Measurements from ENCODE around the gene MT1A. TPM values are rescaled to one million over a fixed set of nuclear protein-coding genes. Genes with fewer than 3 reads are reported as not detected.

Gene MT1A
- total RNA-seq: 1 to 10 TPM; 2.8 to 5.7 TPM

DNA sequence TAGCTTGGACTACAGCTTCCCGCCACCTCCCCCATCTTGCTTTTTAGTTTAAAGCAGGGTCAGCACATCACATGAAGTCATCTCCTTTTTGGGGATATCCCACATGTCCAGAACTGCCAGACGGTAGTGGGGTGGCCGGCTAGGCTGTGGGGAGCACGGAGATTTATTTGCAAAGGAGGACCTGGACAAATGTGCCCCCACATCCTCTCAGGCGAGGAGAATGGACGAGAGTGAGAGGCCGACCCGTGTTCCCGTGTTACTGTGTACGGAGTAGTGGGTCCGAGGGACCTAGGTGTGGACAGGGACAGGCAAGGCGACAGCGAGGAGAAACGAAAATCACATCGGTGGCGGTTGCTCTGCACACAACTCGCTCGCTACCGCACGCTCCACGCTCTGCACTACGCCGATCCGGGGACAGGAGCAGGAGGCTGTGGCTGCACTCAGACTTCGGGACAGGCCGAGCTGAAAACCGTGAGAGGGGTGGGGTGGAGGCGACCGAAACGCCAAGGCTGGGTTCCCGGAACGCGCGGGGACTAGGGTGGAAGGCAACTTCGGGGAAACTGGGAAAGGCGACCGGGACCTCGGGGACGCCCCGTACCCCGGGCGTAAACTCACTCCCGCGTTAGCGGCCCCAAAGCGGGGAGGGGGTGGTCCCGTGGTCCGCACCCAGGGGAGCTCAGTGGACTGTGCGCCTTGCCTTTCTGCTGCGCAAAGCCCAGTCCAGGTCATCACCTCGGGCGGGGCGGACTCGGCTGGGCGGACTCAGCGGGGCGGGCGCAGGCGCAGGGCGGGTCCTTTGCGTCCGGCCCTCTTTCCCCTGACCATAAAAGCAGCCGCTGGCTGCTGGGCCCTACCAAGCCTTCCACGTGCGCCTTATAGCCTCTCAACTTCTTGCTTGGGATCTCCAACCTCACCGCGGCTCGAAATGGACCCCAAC is at the start of gene MT1A:
TSS of gene MT1A (plus strand) at position 853 of the 937 bp plus-strand sequence. CDS start at position 926, 73 bp downstream.

DNA sequence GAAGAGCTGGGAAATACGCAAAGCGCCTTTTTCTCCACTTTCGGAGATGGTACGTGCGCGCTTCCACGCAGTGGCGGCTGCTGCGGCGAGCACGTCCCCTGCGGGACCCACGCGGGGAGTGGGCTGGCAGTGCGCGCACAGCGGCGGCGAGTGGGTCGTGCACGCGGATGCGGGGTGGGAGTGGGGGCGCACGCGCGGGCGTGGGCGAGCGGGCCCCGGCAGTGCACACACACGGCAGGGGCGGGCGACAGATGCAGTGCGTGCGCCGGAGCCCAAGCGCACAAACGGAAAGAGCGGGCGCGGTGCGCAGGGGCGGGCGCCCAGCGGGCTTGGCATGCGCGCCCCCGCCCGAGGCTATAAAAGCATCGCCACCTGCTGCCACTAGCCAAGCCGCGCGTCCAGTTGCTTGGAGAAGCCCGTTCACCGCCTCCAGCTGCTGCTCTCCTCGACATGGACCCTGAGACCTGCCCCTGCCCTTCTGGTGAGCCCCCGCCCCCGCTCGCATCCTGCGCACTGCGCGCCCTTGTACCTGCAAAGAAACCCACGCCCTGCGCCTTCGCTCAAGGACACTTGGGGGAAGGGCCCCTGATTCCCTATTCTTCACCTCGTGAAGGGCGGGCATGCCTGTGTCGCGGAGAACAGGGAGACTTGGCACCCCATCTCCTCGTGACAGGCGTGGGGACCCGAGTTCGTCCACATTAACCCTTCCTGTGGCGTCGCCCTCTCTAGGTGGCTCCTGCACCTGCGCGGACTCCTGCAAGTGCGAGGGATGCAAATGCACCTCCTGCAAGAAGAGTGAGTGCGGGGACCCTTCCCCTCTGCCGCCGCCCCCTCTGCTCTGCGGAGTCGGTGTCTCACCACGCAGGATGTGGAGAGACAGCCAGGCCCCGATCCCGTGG is 49.1 kb upstream of the MT1A start, which contains the start of gene MT3:
TSS of gene MT3 (plus strand) at position 388 of the 899 bp plus-strand sequence. CDS start at position 451, 63 bp downstream.

DNA sequence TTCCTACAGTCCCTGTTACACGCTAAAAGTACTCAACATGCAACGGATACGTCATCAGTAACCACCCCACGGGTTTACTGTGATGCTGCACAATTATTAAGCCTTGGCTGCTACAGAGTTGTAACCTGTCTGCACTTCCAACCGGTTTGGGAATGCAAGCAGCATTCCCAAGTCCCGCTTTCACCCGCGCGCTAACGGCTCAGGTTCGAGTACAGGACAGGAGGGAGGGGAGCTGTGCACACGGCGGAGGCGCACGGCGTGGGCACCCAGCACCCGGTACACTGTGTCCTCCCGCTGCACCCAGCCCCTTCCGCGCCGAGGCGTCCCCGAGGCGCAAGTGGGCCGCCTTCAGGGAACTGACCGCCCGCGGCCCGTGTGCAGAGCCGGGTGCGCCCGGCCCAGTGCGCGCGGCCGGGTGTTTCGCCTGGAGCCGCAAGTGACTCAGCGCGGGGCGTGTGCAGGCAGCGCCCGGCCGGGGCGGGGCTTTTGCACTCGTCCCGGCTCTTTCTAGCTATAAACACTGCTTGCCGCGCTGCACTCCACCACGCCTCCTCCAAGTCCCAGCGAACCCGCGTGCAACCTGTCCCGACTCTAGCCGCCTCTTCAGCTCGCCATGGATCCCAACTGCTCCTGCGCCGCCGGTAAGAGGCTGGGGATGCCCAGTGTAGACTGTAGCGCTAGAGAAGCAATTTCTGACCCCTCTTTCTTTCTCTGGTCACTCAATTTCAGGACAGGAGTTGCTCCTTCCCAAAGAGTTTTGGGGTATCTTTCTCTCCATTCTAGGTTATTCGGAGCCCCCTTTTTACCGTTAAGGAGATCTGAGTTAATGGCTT is 30.2 kb upstream of the MT1A start, which contains the start of gene MT2A:
TSS of gene MT2A (plus strand) at position 542 of the 833 bp plus-strand sequence. CDS start at position 614, 72 bp downstream.

DNA sequence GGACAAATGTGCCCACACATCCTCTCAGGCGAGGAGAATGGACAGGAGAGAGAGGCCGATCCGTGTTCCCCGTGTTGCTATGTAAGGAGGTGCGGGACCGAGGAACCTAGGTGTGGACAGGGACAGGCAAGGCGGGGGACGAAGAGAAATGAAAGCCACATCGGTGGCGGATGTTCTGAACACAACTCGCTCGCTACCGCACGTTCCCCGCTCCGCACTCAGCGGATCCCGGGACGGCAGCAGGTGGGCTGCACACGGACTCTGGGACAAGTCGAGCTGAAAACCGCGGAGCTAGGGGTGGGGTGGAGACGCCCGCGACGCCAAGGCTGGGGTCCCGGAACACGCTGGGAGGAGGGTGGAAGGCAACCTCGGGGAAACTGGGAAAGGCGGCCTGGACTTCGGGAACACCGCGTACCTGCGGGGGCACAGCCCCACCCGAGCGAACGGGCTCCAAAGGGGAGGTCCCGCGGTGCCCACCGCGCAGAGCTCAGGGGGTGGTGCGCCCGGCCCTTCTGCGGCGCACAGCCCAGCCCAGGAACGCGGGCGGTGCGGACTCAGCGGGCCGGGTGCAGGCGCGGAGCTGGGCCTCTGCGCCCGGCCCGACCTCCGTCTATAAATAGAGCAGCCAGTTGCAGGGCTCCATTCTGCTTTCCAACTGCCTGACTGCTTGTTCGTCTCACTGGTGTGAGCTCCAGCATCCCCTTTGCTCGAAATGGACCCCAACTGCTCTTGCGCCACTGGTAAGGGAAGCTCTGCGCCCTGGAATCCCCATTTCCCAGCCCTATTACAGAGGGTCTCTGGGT is 13.1 kb upstream of the MT1A start, which contains the start of gene MT1E:
TSS of gene MT1E (plus strand) at position 642 of the 803 bp plus-strand sequence. CDS start at position 713, 71 bp downstream.

DNA sequence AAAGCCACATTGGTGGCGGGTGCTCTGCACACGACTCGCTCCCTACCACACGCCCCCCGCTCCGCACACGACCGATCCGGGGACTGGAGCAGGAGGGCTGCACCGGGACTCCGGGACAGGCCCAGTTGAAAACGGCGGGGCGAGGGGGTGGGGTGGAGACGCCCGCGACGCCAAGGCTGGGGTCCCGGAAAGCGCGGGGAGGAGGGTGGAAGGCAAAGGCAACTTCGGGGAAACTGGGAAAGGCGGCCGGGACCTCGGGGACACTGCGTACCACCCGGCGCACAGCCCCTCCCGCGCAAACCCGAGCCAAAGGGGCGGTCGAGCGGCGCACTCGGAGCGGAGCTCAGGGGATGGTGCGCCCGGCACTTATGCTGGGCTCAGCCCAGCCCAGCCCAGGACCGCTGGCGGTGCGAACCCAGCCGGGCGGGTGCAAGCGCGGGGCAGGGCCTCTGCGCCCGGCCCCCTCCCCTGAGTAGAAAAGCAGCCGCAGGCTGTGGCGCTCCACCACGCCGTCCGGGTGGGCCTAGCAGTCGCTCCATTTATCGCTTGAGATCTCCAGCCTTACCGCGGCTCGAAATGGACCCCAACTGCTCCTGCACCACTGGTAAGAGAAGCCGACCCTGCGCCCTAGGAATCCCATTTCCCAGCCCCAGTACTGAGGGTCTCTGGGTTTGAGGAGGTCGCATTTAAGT is 6.2 kb upstream of the MT1A start, which contains the start of gene MT1M:
TSS of gene MT1M (plus strand) at position 504 of the 692 bp plus-strand sequence. CDS start at position 577, 73 bp downstream.

DNA sequence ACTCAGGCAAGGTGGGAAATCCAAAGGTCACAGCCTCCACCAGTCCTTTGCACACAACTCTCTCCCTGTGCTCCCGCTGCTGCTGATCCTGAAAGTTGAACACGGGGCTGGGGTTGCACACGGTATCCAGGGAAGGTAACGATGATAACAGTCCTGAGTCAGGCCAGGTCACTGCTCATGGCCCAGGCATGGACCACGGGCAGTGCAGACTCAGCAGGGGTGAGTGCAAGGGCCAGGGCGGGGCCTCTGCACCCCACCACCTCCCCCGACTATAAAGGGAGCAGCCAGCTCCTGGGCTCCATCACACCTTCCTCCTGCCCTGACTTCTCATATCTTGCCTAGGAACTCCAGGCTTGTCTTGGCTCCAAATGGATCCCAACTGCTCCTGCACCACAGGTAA is 13.1 kb downstream of the MT1A start, which contains the start of gene MT1B:
TSS of gene MT1B (plus strand) at position 301 of the 400 bp plus-strand sequence. CDS start at position 369, 68 bp downstream.

DNA sequence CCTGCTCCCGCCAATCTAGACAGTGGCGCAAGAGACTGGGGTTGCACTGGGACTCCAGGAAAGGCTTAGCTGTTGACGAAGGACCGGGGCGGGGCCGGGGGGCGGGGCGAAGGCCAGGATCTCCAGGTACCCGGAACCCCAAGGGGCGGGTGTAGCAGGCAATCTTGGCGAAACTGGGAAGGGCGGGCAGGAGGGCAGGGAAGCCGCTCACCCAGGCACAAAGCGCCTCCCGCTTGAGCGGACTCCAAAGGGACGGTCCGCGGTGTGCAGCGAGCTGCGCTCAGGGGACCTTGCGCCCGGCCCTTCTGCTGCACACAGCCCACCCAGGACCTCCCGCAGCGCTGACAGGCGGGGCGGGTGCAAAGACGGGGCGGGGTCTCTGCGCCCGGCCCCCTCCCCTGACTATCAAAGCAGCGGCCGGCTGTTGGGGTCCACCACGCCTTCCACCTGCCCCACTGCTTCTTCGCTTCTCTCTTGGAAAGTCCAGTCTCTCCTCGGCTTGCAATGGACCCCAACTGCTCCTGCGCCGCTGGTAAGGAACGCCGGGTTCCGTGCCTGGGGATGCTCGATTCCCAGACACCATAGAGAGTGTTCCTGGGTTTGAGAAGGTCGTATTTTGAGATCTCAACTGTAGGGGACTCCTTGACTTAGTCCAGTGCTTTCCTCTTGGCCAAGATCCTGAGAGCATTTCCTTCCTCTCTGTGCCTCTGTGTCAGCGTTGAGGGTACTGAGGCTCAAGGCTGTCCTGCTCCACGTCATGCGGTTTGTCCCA is 19.3 kb downstream of the MT1A start, which contains the start of gene MT1F:
TSS of gene MT1F (plus strand) at position 405 of the 772 bp plus-strand sequence. CDS start at position 505, 100 bp downstream.

DNA sequence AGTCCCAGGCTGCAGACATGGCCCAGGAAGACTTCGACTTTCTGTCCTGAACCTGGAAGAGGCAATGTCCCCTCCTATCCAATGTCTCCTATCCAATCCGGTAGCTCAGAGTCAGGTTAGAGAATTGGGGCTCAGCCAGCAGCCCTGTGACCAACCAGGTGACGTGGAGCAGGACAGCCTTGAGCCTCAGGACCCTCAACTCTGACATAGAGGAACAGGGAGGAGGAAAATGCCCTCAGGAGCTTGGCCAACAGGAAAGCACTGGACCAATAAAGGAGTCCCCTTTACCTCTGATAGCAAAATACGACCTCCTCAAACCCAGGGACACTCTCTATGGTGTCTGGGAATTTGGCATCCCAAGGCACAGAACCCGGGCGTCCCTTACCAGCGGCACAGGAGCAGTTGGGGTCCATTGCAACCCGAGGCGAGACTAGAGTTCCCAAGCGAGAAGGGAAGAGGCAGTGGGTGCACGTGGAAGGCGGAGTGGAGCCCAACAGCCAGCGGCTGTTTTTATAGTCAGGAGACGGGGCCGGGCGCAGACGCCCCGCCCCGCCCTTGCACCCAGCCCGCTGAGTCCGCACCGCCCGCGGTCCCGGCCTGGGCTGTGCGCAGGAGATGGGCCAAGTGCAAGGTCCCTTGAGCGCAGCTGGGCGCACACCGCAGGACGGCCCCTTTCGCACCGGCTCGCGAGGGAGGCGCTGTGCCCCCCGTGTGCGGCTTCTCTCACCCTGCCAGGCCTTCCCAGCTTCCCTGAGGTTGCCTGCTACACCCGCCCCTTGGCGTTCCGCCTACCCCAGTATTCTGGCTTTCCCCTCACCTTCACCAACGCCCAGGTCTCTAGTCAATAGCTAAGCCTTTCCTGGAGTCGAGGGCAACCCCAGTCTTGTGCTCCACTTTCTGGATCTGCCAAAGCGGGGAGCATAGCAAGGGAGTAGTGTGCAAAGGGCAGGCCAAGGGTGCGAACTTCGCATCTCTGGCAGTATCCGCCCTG is 29.4 kb downstream of the MT1A start, which contains the start of gene MT1G:
TSS of gene MT1G (minus strand) at position 485 of the 991 bp plus-strand sequence. CDS start at position 413, 72 bp downstream.

DNA sequence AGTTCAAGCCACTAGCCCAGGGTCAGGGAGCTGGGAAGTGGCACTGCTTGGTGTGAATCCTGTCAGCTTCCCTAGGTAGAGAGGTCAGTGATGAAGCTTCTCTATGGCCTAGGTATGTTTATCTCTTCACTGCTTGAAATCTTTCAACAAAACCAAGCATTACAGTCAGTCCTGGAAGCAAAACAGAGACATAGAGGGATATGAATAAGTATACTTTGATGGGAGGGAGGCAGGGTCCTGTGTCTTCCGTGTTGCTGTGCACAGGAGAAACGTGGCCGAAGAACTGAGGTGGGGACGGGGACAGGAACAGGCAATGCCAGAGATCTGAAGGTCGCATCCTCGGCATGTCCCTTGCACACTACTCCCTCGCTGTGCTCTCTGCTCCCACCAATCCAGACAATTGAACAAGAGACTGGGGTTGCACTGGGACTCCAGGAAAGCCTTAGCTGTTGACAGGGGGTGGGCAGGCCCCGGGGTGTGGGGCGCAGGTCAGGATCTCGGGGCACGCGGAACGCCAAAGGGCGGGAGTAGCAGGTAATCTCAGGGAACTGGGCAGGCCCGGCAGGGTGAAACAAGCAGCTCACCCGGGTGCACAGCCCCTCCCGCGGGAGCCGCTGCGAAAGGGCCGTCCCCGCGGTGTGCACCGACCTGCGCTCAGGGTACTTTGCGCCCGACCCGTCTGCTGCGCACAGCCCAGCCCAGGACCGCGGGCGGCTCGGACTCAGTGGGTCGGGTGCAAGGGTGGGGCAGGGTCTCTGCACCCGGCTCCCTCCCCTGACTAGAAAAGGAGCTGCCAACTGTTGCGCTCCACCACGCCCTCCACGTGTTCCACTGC is 30.8 kb downstream of the MT1A start, which contains the start of gene MT1H:
TSS of gene MT1H (plus strand) at position 810 of the 835 bp plus-strand sequence. CDS start 71 bp downstream, outside the sequence.

DNA sequence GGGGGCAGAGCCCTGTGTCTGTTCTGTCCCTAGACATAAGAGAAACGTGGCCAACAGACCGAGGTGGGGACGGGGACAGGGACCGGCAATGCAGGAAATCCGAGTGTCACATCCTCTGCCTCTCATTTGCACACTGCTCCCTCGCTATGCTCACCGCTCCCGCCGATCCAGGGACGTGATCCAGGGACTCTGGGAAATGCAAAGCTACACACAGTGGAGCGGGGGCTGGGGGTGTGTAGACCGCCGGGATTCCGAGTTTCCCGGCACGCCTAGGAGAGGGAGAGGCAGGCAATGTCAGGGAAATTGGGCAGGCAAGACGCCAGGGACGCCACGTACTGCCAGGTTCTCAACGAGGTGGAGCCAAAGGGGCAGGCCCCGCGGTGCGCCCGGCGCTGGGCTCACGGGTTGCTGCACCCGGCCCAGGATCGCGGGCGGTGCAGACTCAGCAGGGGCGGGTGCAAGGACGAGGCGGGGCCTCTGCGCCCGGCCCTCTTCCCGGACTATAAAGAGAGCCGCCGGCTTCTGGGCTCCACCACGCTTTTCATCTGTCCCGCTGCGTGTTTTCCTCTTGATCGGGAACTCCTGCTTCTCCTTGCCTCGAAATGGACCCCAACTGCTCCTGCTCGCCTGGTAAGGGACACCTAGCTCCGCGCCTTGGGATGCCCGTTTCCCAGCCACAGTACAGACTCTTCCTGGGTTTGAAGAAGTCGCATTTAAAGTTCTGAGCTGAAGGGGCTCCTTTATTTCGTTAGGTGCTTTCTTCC is 43.7 kb downstream of the MT1A start, which contains the start of gene MT1X:
TSS of gene MT1X (plus strand) at position 532 of the 764 bp plus-strand sequence. CDS start at position 603, 71 bp downstream.

Other genes with a start within 250 kb of the MT1A start
- 100 to 1,000 TPM; 159 to 181 TPM for gene AMFR, start 213.1 kb upstream of the MT1A start, total RNA-seq
- 10 to 100 TPM; 43.4 to 89.9 TPM for gene NUDT21, start 187.3 kb upstream of the MT1A start, total RNA-seq
- gene OGFOD1, start 187.1 kb upstream of the MT1A start, total RNA-seq: 10 to 100 TPM; 69.2 to 86.6 TPM
- gene BBS2, start 118.6 kb upstream of the MT1A start, total RNA-seq: 10 to 100 TPM; 44.3 to 52.3 TPM
- not detected for gene MT4, start 73.6 kb upstream of the MT1A start, total RNA-seq
- gene MT3, start 49.1 kb upstream of the MT1A start, total RNA-seq: not detected
- 100 to 1,000 TPM in 1 of 2 donors, 10 to 100 TPM in 1; 66.6 to 158 TPM for gene MT2A, start 30.1 kb upstream of the MT1A start, total RNA-seq
- 100 to 1,000 TPM in 1 of 2 donors, 10 to 100 TPM in 1; 42.0 to 141 TPM for gene MT1E, start 12.9 kb upstream of the MT1A start, total RNA-seq
- gene MT1M, start 6.0 kb upstream of the MT1A start, total RNA-seq: 1 to 10 TPM in 1 of 2 donors, under 1 TPM in 1; 0.67 to 4.1 TPM
- not detected for gene MT1B, start 13.2 kb downstream of the MT1A start, total RNA-seq
- 1 to 10 TPM; 5.0 to 6.2 TPM for gene MT1F, start 19.3 kb downstream of the MT1A start, total RNA-seq
- 1 to 10 TPM; 1.4 to 4.3 TPM for gene MT1G, start 29.4 kb downstream of the MT1A start, total RNA-seq
- not detected for gene MT1H, start 31.1 kb downstream of the MT1A start, total RNA-seq
- 100 to 1,000 TPM; 131 to 136 TPM for gene MT1X, start 43.8 kb downstream of the MT1A start, total RNA-seq
- gene NUP93, start 91.5 kb downstream of the MT1A start, total RNA-seq: 100 to 1,000 TPM; 122 to 149 TPM
- not detected for gene SLC12A3, start 226.5 kb downstream of the MT1A start, total RNA-seq

Data from melanocyte of skin (primary cell).